ENCODE data around the gene LYRM2. TPM values are rescaled to one million over a fixed set of nuclear protein-coding genes. Genes with fewer than 3 reads are reported as not detected.
A peak's percentile ranks its signal among the peaks of the same experiment; 100 is the strongest.
"Not testable (repeated sequence)": the region's sequence is repeated elsewhere in the genome, so short reads cannot be mapped to it uniquely, and the experiment has no call there.

The LYRM2 gene
- total RNA-seq, 2 donors from 2014 or later = 17.3 to 21.5 TPM

DNA sequence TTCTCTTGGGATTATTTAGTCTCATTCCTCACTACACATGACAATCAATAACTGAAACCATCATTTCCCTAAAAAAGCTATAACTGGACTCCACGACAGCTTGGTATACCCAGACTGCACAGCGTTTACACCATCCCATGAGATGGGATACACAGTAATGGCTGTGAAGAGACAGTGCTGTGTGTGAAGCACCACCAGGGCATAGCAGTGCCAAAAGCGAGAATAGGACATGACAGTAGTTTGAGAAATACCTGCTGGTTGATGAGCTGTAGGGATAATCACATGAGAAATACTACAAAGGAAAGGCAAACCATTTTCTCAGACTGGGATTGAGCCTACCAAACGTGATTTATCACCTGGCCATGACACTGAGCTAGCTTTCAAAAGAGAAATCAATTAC, 22.4 kb upstream of the LYRM2 start:
- no peak for DNase-seq (ENCODE audit: low spot score in 2 of 2)
- Mint-ChIP-seq H3K36me3 (peaks cover 18 to 23% of the 10 kb centered on the region in 2 donors), H3K9me3 (no peaks in the 10 kb centered on the region), H3K27ac (no peak overlapping the region)
- no peak for ATAC-seq

DNA sequence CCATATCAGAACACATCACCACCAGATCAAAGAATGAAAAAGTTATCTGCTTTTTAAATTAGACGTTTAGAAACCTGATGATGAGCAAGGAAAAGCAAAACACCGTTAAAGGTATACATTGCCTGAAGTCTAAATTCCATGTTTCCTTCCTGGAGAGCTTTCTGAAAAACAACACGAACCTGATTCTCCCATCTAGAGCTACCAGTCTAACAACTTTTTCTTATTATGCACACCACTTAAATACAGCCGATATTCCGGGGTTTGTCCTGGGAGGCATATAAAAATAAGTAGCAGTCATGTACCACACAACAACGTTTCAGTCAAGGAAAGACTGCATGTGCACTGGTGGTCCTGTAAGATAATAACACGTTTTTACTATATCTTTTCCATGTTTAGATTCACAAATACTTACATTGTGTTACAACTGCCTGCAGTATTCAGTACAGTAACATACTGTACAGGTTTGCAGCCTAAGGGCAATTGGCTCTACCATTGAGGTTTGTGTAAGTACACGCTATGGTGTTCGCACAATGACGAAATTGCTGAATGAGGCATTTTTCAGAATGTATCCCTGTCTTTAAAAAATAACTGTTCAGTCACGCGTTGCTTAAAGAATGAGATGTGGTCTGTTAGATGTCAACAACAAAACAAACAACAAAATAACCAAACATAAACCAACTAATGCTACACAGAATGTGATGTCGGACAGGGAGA, 19.1 kb upstream of the LYRM2 start:
- DNase-seq (ENCODE audit: low spot score in 2 of 2) (no peak), ATAC-seq (no peak)
- H3K9me3 Mint-ChIP-seq = no peaks in the 10 kb centered on the region
- H3K27ac Mint-ChIP-seq = peak overlapping the region; percentile 13 to 27
- peaks cover 27 to 34% of the 10 kb centered on the region in 2 donors for H3K36me3 Mint-ChIP-seq

DNA sequence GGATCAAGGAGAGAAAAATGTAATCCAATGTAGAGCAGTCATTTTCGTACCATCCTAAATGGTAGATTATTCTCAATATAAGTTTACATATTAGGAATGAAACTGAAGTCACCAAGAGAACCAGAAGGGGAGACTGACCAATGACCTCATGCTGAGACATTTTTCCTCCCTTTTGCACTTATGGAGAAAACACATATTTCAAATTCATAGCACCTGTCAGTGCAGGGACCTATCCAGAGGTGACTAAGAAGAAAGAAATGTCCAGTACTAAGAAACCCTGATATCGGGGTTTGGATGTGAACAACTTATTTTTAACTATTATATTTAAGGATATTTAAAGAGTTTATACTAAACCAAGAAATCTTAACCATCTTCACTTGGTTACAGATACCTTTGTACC, 16.6 kb upstream of the LYRM2 start:
- no peaks in the 10 kb centered on the region for H3K9me3 Mint-ChIP-seq
- ATAC-seq (no peak), DNase-seq (ENCODE audit: low spot score in 2 of 2) (no peak)
- peaks cover 22 to 38% of the 10 kb centered on the region in 2 donors for H3K36me3 Mint-ChIP-seq
- H3K27ac Mint-ChIP-seq = no peak overlapping the region

DNA sequence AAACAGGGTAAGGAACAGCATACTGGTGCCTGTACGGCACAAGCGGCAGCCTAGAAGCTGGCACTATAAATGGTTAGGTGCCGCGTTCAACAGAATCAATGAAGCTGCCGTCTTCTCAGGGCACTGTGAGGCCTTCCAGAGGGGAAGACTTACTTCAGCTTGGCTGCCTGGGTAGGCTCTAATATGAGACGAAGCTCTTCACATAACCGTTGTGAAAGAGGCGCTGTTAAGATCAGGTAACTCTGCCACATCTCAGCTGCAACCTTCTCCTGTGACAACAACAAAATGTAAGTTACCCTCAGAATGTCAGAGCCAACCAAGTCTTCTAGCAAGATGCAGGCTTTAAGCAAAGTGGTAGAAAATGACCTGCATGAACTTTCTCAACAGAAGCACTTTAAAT, 12.0 kb upstream of the LYRM2 start:
- no peak for ATAC-seq
- peaks cover 14 to 18% of the 10 kb centered on the region in 2 donors for H3K36me3 Mint-ChIP-seq

DNA sequence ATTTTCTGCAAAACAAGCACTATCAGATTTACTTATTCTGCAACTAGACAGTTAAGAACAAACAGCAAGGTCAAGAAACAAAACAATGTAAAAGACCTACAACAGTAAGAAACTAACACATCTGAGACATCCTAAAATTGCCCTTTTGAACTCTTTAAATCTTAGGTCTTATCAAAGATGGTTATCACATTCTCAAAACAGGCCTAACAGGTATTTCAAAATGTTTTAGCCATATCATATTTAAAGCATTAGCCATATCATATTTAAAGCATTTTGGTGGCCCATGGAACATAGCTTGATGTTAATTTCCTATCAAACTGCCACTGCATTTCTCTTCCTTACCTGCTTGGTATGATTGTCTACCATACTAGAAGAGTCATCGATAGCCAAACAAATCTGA, 11.1 kb upstream of the LYRM2 start:
- Mint-ChIP-seq H3K36me3 (peaks cover 16 to 19% of the 10 kb centered on the region in 2 donors), H3K27ac (no peak overlapping the region)

More for the DNA sequence above, 12.0 kb upstream of the LYRM2 start:
- Mint-ChIP-seq H3K9me3 (no peaks in the 10 kb centered on the region), H3K27ac (peak overlapping the region in 1 of 2 donors; percentile 22)
- no peak for DNase-seq (ENCODE audit: low spot score in 2 of 2)

DNA sequence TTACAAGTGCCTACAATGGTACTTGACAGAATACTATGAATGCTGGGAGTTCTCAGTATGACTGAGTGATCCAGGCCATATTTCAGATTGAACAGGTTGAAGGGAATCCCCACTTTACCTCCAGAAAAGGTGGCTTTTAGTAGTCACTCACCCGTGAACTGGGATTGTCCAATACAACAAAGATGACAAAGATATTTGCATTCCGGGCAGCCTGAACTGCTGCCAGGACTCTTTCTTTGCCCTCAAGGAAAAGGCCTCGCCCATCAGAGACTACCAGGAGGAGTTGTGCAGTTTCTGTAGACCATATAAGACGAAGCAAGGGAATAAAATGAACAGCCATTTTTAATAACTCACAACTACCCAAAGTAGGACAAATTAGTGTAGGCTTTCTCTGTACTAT, 6.3 kb upstream of the LYRM2 start:
- Mint-ChIP-seq H3K27ac (peak overlapping the region; percentile 67 to 70), H3K36me3 (peaks cover 12 to 22% of the 10 kb centered on the region in 2 donors), H3K9me3 (no peaks in the 10 kb centered on the region)
- ATAC-seq = no peak
- no peak for DNase-seq (ENCODE audit: low spot score in 2 of 2)

More for the DNA sequence above, 11.1 kb upstream of the LYRM2 start:
- no peak for ATAC-seq
- DNase-seq (ENCODE audit: low spot score in 2 of 2) = no peak
- H3K9me3 Mint-ChIP-seq = no peaks in the 10 kb centered on the region

DNA sequence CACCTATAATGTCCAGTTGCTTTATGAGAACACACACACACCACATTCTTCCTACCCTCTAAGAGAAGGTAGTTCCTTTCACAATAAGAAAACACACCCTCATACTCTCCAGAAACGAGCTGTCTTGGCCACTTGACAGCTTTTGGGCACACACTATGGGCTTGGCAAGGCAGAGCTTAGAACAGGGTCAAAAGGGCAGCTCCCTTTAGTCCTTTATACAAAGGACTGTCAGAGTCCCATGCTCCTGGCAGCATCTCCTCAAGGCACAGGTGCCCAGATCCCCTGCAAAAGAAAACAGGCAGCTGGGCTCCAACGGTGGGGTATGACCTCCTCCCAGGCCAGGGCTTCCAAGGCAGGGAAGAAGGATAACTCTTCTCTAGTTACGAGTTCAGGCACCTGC, 4.9 kb upstream of the LYRM2 start:
- no peaks in the 10 kb centered on the region for H3K9me3 Mint-ChIP-seq
- ATAC-seq (no peak), DNase-seq (ENCODE audit: low spot score in 2 of 2) (no peak)
- H3K27ac Mint-ChIP-seq = peak overlapping the region in 1 of 2 donors; percentile 23
- H3K36me3 Mint-ChIP-seq = peaks cover 12 to 27% of the 10 kb centered on the region in 2 donors

DNA sequence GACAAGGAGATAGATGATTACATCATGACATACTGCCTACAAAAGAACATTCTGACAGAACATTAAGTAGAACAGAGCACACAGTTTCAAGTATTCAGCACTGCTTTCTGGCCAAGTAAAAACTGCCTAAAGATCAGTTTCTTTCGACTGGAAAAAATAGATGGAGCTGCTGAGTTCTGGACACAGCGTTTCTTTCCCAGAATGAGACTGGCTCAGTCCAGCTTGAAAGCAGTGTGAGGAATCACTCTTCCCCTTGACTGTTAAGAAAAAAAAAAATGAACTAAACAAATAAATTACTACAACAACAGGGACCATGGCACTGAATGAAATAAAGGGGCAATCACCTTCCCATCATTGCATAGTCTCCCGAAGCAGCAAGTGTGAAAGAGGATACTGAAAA, 4.4 kb upstream of the LYRM2 start:
- Mint-ChIP-seq H3K36me3 (peaks cover 17 to 28% of the 10 kb centered on the region in 2 donors), H3K27ac (no peak overlapping the region), H3K9me3 (no peaks in the 10 kb centered on the region)
- ATAC-seq = no peak
- no peak for DNase-seq (ENCODE audit: low spot score in 2 of 2)

DNA sequence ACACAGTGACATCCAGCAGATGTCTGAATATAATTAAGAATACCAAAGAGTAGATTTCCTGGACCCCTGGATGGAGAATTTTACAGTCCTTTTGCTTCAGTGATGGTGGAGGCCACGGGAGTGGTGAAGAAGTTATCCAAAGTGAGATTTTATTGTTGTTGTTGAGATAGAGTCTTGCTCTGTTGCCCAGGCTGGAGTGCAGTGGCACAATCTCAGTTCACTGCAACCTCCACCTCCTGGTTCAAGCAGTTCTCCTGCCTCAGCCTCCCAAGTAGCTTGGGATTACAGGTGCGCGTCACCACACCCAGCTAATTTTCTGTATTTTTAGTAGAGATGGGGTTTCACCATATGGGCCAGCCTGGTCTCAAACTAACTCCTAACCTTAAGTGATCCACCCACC, 3.0 kb upstream of the LYRM2 start:
- not testable (repeated sequence) for ATAC-seq, H3K27ac Mint-ChIP-seq

DNA sequence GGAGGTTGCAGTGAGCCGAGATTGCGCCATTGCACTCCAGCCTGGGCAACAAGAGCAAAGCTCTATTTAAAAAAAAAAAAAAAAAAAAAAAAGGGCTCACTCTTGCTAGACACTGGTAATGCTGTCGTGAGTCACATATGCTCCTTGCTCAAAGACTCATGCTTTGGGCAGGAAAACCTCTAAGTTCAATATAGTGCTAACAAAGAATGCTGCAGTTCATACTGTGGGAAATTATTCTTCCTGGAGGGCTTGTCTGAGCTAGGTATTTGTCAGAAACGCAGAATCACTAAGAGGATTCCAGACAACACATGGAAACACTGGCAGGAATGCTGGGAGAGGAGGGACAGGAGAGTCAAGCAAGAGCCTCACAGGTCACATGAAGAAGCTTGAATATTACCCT, 2.3 kb upstream of the LYRM2 start:
- ATAC-seq = no peak
- peaks cover 22 to 35% of the 10 kb centered on the region in 2 donors for H3K36me3 Mint-ChIP-seq
- H3K9me3 Mint-ChIP-seq = no peaks in the 10 kb centered on the region
- DNase-seq (ENCODE audit: low spot score in 2 of 2) = no peak
- no peak overlapping the region for H3K27ac Mint-ChIP-seq

More for the DNA sequence above, 3.0 kb upstream of the LYRM2 start:
- peaks cover 15 to 28% of the 10 kb centered on the region in 2 donors for H3K36me3 Mint-ChIP-seq
- not testable (repeated sequence) for DNase-seq (ENCODE audit: low spot score in 2 of 2); H3K9me3 Mint-ChIP-seq

DNA sequence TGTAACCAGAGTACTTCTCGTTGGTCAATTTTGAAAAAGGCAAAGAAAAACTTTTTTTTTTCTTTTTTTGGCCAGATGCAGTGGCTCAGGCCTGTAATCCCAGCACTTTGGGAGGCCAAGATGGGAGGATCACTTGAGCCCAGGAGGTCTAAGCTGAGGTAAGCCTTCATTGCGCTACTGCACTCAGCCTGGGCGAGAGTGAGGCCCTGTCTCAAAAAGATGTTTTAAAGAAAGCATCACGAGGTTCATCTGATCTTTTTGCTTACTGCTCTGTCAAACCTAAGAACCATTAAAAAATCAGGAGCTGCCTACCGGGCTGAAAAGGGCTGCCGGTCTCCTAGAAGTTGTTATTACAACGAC, 607 bp downstream of the LYRM2 start:
- DNase-seq (ENCODE audit: low spot score in 2 of 2) (no peak), ATAC-seq (no peak)
- peak overlapping the region; percentile 97 to 99 for H3K27ac Mint-ChIP-seq
- H3K9me3 Mint-ChIP-seq = no peaks in the 10 kb centered on the region
- peaks cover 19 to 36% of the 10 kb centered on the region in 2 donors for H3K36me3 Mint-ChIP-seq

DNA sequence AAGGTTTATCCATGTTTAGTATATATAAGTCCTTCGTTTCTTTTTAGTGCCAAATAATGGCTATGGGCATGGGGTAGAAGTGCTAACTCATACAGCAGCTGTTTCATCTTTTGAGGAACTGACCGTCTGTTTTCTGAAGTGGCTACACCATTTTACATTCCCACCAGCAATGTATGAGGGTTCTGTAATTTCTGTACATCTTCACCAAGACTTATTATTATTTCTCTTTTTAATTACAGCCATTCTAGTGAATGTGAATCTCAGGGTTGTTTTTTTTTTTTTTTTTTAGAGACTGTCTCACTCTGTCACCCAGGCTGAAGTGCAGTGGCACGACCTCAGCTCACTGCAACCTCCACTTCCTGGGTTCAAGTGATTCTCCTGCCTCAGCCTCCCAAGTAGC, 2.1 kb downstream of the LYRM2 start:
- not testable (repeated sequence) for ATAC-seq; H3K27ac Mint-ChIP-seq; H3K9me3 Mint-ChIP-seq; DNase-seq (ENCODE audit: low spot score in 2 of 2)
- H3K36me3 Mint-ChIP-seq = peaks cover 19 to 34% of the 10 kb centered on the region in 2 donors

DNA sequence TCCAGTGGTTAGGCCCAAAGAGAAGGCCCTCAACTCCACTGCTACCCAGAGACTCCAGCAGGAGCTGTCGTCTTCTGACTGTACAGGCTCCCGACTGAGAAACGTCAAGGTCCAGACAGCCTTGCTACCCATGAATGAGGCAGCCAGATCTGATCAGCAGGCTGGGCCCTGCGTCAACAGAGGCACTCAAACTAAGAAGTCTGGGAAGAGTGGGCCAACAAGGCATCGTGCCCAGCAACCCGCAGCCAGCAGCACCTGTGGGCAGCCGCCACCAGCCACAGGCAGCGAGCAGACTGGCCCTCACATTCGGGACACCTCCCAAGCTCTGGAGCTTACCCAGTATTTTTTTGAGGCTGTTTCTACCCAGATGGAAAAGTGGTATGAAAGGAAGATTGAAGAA, 8.1 kb downstream of the LYRM2 start:
- H3K27ac Mint-ChIP-seq = no peak overlapping the region
- peaks cover under 1 to 9% of the 10 kb centered on the region in 2 donors for H3K36me3 Mint-ChIP-seq
- ATAC-seq (no peak), DNase-seq (ENCODE audit: low spot score in 2 of 2) (no peak)
- no peaks in the 10 kb centered on the region for H3K9me3 Mint-ChIP-seq

DNA sequence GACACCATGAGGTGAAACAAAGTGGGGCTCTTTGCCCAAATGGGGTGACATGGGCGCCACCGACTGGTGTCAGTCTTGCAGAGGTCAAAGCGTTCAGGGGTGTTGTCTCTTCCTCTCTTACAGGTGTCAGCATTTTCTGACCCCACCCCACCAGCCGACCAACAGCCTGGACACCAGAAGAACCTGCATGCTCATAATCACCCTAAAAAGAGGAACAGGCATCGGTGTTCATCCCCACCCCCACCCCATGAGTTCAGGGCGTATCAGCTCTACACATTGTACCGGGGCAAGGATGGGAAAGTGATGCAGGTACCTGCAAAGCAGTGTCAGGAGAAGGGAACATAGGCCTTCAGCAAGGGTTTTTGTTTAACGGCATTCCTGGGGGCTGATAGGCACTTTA, 14.8 kb downstream of the LYRM2 start:
- DNase-seq (ENCODE audit: low spot score in 2 of 2) (no peak), ATAC-seq (no peak)
- Mint-ChIP-seq H3K27ac (no peak overlapping the region), H3K9me3 (no peaks in the 10 kb centered on the region), H3K36me3 (no peaks in the 10 kb centered on the region)

DNA sequence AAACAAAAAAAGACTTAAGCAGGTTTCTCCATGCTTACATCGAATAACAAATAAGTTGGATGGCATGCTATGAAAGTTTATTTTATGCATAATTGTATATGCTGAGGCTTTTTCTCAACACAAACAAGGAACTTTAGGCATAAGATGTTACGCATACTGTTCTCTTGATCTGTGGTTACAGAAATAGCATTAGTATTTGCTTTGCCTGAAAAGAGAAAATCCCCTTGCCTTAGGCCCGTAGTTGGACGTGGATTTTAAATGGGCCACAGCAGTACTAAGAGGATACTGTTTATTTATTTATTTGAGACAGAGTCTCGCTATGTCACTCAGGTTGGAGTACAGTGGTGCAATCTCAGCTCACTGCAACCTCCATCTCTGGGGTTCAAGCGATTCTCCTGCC, 19.0 kb downstream of the LYRM2 start:
- no peaks in the 10 kb centered on the region for H3K36me3 Mint-ChIP-seq
- no peak for DNase-seq (ENCODE audit: low spot score in 2 of 2)
- no peaks in the 10 kb centered on the region for H3K9me3 Mint-ChIP-seq
- no peak overlapping the region for H3K27ac Mint-ChIP-seq
- ATAC-seq = no peak

DNA sequence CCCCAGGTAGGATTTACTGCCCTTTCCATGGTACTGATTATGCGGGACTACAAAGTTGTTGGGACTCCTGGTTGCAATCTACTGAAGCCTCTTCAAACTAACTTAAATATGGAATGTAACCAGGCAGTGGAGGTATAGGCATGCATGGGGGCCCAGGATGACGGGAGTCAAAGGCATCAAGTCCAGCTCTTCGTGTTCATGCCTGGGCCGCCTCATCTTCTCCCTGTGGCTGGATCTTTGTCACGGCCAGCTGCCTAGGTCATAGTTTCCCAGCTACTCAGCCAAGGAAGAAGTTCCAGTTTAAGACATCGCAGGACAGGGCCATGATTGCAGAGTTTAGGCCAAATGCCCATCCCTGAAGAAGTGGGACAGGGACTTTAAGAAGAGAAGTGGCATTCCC, 20.5 kb downstream of the LYRM2 start:
- Mint-ChIP-seq H3K36me3 (no peaks in the 10 kb centered on the region), H3K27ac (peak overlapping the region in 1 of 2 donors; percentile 59), H3K9me3 (no peaks in the 10 kb centered on the region)
- ATAC-seq (no peak), DNase-seq (ENCODE audit: low spot score in 2 of 2) (no peak)

DNA sequence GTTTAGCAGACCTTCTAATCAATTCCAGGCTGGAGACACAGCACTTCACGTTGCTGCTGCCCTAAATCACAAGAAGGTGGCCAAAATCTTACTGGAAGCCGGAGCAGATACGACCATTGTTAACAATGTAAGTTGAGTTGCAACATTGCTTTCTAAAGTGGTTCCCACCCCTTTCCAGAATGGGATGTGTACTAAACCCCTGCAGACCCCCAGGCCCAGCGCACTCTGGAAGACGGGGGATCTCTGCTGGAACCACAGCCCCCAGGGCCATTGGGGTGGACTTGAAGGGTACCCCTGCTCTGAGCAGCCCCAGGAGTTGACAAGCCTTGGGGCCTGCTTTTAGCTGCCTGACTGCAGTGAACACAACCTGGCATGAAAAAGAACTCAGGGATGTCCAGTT, 22.0 kb downstream of the LYRM2 start:
- Mint-ChIP-seq H3K9me3 (no peaks in the 10 kb centered on the region), H3K36me3 (no peaks in the 10 kb centered on the region), H3K27ac (no peak overlapping the region)
- ATAC-seq = no peak
- no peak for DNase-seq (ENCODE audit: low spot score in 2 of 2)

DNA sequence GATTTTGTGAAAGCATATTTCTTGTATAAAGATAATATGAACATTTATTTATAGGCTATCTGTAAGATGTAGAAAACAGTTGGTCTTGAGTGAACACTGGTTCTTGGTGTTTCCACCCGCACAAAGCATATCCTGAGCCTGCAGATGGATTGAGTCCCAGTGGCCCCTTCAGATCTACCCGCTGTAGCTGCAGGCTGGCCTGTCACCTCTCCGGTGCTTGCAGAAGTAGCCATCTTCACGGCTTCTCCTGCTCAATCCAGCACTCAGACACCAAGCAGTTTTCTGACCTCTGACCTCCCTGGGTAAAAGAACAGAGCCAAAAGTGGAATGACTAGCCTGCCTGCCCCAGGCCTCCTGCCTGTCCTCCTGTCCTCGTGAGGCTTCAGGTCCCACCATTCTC, 22.7 kb downstream of the LYRM2 start:
- Mint-ChIP-seq H3K36me3 (no peaks in the 10 kb centered on the region), H3K9me3 (no peaks in the 10 kb centered on the region), H3K27ac (no peak overlapping the region)
- ATAC-seq = no peak
- no peak for DNase-seq (ENCODE audit: low spot score in 2 of 2)

Data from activated naive CD4-positive, alpha-beta T cell treated with anti-CD3 and anti-CD28 coated beads, Interleukin-2, amount 50 U/mL, for 72 hours (primary cell).